HG03097 (cell line): Measurements from ENCODE around the gene FCN1.

Source experiments
- ATAC-seq: cut with Tn5 transposase; IDR thresholded peaks from one replicate; pipeline ENCODE4 v1.9.1; 2021; ENCODE audit not compliant: unreplicated experiment, low FRiP score

FCN1 gene

GRCh38 chr9:134951994-134952393 lies 34.3 kb upstream of the FCN1 start:
- no peak for ATAC-seq

GRCh38 chr9:134951461-134951860 lies 33.7 kb upstream of the FCN1 start:
- no peak for ATAC-seq

GRCh38 chr9:134950386-134951210 lies 32.9 kb upstream of the FCN1 start:
- no peak for ATAC-seq

GRCh38 chr9:134949681-134950385 lies 32.1 kb upstream of the FCN1 start:
- ATAC-seq = no peak

DNA sequence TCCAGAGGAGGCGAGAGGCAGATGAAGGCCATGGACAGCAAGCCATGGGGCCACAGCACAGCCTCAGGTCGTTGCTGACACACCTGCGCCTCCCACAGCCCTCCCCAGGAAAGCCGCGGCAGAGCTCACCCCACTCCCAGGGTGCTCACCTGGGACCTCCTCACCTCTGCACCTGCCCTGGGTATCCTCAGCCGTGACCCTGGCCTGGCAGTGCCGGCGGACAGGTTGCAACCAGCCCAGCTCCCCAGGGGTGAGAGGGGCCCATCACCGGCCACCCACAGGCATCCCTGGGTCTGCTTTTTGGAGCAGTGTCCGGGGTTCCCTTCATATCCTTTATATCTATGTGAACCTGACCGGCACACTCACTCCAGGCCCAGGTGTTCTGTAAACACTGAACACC lies 30.4 kb upstream of the FCN1 start:
- ATAC-seq = no peak

GRCh38 chr9:134947265-134947955 lies 29.7 kb upstream of the FCN1 start:
- ATAC-seq = no peak

- ATAC-seq = no peak
Measured at GRCh38 chr9:134946663-134947062, 29.0 kb upstream of the FCN1 start.

GRCh38 chr9:134945509-134946275 lies 28.0 kb upstream of the FCN1 start:
- ATAC-seq = no peak

GRCh38 chr9:134944916-134945315 lies 27.2 kb upstream of the FCN1 start:
- ATAC-seq = no peak

DNA sequence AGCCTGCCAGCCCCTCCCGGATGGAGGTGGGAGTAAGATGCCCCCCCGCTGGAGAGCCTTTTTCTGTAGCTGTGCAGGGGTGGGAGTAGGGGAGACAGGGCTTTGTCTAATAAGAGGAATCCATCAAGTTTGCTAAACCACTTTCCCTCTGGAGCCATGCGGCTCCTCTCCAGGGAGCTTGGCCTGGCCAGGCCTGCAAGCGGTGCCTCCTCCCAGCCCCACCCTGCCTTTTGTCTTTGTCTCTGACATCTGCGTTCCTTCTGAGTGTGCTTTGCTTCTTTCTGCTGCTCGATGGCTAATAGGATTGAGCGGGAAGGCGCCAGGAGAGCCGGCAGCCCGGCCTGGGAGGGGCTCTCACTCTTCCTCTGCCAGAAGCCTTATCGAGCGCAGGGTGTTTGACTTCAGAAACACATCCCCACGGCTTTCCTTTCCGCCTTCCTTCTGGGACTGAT lies 26.7 kb upstream of the FCN1 start:
- no peak for ATAC-seq

GRCh38 chr9:134943836-134944235 lies 26.1 kb upstream of the FCN1 start:
- no peak for ATAC-seq

DNA sequence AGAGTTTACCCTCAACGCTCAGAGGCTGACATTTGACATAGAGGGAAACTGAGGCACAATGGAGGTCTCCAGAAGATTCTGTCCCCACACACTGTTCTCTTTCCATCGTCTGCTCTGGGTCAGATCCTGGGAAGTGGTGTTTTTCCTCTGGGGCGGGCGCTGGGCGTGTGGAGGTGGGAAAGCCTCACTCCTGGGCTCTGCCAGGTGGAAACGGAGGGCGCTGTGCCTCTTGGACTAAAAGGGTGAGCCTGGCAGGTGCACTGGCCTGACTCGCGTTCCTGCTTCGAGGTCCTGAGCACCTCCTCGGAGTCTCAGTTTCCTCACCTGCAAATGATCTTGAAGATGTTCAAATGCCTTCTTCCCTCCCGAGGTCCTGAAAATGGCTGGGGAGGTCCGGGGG lies 25.7 kb upstream of the FCN1 start:
- no peak for ATAC-seq

GRCh38 chr9:134942788-134943184 lies 25.1 kb upstream of the FCN1 start:
- no peak for ATAC-seq

GRCh38 chr9:134942011-134942787 lies 24.5 kb upstream of the FCN1 start:
- no peak for ATAC-seq

DNA sequence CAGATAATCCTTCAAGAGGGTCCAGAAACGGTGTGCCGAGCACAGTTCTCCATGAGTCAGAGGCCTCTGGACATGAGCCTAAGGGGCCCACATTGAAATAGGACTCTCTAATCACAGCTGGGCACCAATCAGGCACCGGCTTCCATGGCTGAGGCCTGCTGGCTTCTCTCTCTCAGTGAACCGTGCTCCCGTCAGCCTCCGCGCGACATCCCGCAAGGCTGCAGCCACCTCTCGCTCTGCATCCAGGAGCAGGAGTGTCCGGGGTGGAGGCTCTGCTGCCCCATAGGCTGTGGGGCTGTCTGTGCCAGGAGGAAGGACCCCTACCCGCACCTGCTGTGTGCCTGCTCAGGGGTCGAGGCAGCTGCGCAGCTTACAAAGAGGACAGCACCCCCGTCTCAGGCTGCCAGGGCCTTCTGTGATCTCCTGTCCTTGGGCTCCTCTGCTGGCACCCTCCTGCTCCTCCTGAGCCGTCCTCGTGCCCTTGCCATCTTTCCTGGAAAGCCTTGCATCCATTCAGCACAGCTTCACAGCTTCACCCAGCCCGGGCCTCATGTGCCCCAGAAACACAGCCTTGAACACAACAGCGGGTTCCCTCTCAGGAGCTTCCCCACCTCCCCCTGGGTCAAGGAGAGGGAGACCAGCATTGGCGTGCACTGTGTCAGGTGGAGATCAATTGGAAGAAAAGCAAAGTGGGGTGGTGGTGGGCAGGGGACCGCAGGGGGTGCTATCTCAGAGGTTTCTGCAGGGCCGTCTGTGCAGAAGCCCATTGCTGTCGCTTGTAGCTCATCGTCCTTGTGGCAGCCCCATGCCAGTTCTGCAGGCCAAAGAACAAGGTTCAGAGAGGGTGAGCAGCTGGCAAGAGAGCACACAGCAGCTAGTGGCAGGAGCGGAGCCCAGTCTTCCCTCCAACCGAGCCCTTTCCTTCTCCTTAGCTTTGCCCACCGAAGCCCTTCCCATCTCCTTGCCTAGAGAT lies 22.8 kb upstream of the FCN1 start:
- ATAC-seq = no peak

DNA sequence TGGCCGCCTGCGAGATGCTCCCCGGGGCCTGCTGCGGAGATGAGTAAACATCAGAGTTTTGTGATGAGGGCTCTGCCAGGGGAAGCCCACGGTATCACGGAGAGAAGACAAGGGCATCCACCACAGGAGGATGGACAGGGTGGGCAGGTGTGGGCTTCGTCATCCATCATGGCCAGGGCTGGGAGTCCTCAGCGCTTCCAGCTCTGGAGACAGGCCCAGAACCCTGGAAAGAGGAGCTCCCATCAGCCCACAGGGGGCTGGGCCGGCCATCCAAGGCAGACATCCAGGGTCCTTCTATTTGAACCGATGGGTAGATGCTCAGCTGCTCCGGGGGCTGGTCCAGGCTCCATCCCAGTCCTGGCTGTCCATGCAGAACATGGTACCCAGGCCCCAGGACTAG lies 22.1 kb upstream of the FCN1 start:
- no peak for ATAC-seq

DNA sequence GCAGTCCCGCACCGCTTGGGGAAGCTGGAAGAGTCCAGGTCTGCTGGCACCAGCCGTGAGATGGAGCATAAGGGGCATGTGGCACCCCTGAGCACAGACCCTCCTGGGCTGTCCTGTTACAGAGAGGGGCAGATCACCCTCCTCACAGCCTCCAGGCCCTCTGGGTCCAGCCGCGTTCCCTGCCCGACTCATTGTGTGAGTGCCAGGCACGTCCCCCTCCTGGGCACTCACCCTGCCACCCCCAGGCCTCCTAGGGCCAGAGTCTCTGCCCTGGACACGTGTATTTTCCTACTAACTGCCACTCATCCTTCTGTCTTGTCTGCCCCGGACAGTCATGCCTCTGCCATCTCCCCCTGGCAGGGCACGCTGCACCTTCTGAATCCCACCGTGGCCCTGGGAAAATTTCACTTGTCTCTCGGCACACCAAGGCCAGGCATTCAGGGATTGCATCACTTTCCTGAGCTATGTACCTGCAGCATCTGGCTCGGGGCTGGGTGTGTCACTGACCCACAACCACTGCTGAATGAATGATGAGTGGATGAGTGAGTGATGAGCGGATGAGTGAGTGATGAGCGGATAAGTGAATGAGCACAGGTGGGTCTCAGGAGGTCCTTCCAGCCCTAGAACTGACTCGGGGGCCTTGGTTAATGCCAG lies 21.5 kb upstream of the FCN1 start:
- ATAC-seq = no peak

DNA sequence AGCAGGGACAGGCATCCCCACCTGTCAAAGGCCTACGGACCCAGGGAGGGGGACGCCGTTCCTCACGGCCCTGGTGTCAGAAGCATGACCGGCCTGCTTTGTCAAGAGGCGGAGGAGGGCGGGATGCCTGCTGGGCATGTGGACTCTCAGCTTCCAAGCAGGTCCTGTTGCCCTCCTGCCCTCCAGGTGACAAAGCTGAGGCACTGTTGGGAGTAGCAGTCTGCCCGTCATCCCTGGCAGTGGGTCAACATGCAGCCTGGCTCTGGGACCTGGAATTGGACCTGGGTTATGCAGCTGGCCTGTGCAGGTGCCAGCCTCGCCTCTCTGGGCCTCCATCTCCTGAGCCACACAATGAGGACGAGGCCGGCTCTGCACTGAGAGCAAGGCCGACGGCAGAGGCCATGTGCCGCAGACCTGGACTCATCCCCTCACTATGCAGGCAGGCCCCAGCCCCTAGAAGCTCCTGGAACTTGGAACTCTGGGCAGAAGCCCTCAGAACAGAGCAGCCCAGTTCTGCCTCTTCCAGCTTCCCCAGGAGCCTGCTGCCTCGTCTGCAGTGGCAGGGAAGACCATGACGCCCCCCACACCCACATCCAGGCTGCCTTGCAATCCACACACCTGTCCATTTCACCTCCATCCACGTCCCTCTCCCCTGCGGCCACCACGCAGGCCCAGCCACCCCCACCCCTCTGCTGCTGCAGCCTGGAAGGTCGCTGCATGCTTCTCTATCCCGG lies 20.8 kb upstream of the FCN1 start:
- no peak for ATAC-seq
